BJ (cell line): Measurements from ENCODE around the gene TEX264. TPM values are rescaled to one million over a fixed set of nuclear protein-coding genes. Genes with fewer than 3 reads are reported as not detected.

Experiments
- CTCF ChIA-PET: fragments of 350-600 bp; formaldehyde crosslinking; extraction: SDS; loops from one replicate; lab custom pipeline; 2021; ENCODE audit warnings: antibody characterized with exemption, inconsistent platforms; lab: Yijun Ruan, JAX
- POLR2A ChIA-PET: fragments of 300-600 bp; sonication (Branson Sonifier 250); formaldehyde crosslinking; extraction: SDS; loops from one replicate; lab custom pipeline; 2021; ENCODE audit warnings: antibody characterized with exemption; lab: Charles Lee
- DNase-seq: peaks from one replicate; pipeline ENCODE4 v3.0.0-alpha.2; 2011; ENCODE audit warnings: low read depth
- H3K27me3 ChIP-seq: 2 replicates; pipeline ENCODE4 v1.6.0; 2011; ENCODE audit warnings: low read length; ENCODE audit not compliant: control insufficient read depth, insufficient read depth
- H3K36me3 ChIP-seq: 2 replicates; pipeline ENCODE4 v1.5.1; 2011; ENCODE audit warnings: low read length; ENCODE audit not compliant: control insufficient read depth, insufficient read depth
- H3K4me3 ChIP-seq: 2 replicates; pipeline ENCODE4 v1.5.1; 2011; ENCODE audit warnings: low read depth, mild to moderate bottlenecking, control low read depth, low read length
- polyA plus RNA-seq: library from polyadenylated mRNA; depleted of rRNA; stranded (reverse); fragments of >200 nt; gene quantifications from 2 replicates; pipeline ENCODE4 v1.2.3, GENCODE V29; 2011
- TF ChIP-seq, protein P1 (sequence below): IDR thresholded peaks from 2 replicates; pipeline ENCODE4 v1.5.1; 2011; ENCODE audit warnings: low read depth, mild to moderate bottlenecking, control low read depth, inconsistent platforms, low read length, moderate library complexity; ENCODE audit not compliant: insufficient read depth

Gene TEX264
- polyA plus RNA-seq, 1 experiment = 100.0 TPM

DNA sequence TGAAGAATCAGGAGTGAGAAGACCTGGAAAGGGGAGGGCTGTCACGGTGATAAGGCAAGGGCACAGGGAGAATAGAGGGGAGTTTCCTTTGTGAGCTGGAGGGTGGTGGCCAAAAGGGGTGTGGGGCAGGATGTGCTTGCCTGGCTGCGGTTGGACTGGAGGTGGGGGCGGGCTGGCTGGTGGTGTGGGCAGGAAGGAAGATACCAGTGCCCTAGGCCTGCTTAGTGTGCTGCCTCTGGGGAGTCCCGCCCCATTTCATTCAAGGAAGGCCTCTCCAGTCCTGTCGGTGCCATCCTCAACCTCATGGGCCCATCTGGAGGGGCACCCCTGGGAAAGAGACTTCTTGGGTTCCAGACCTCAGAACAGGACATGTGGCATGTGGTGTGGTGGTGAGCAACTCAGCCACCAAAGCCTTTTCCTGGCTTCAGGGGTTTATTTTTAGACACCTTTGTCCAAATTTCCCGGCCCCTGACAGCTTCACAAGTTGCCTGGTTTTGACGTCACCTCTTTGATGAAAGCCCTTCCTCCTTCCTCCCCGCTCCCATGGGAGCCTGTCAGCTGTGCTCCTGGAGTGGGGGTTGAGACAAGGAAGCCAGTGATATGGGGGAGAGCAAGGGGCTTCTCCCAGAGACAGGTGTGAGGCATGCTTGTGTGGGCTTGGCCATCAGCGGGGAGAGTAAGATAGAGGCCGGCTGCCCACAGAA is 15.6 kb downstream of the TEX264 start:
- no peak for DNase-seq
- no peak overlapping the region for H3K4me3 ChIP-seq
- no peaks in the 10 kb centered on the region for H3K27me3 ChIP-seq
- CTCF ChIA-PET = interaction anchor here (0.6 to 5.8 kb wide), 4 partner anchors 11 to 184 kb away, joined by 3 to 30 read pairs (median 3); partner anchors contain the start of gene TEX264
- POLR2A ChIA-PET = no interaction called here
- peaks cover 11% of the 10 kb centered on the region for H3K36me3 ChIP-seq
- TF ChIP-seq, protein P1, sequence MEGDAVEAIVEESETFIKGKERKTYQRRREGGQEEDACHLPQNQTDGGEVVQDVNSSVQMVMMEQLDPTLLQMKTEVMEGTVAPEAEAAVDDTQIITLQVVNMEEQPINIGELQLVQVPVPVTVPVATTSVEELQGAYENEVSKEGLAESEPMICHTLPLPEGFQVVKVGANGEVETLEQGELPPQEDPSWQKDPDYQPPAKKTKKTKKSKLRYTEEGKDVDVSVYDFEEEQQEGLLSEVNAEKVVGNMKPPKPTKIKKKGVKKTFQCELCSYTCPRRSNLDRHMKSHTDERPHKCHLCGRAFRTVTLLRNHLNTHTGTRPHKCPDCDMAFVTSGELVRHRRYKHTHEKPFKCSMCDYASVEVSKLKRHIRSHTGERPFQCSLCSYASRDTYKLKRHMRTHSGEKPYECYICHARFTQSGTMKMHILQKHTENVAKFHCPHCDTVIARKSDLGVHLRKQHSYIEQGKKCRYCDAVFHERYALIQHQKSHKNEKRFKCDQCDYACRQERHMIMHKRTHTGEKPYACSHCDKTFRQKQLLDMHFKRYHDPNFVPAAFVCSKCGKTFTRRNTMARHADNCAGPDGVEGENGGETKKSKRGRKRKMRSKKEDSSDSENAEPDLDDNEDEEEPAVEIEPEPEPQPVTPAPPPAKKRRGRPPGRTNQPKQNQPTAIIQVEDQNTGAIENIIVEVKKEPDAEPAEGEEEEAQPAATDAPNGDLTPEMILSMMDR = no peak

GRCh38 chr3:51687431-51688205 is 16.6 kb downstream of the TEX264 start:
- Histone ChIP-seq H3K4me3 (no peak overlapping the region), H3K27me3 (no peaks in the 10 kb centered on the region), H3K36me3 (peaks cover 14% of the 10 kb centered on the region)
- TF ChIP-seq, protein P1 = no peak
- no peak for DNase-seq
- ChIA-PET POLR2A (no interaction called here), CTCF (interaction anchor here (0.7 to 5.8 kb wide), 3 partner anchors 17 to 111 kb away, joined by 3 to 30 read pairs (median 3); partner anchors contain the start of gene TEX264)

- TF ChIP-seq, protein P1 = no peak
- Histone ChIP-seq H3K36me3 (peaks cover 15% of the 10 kb centered on the region), H3K4me3 (no peak overlapping the region), H3K27me3 (no peaks in the 10 kb centered on the region)
- ChIA-PET CTCF (interaction anchor here (5.8 kb wide), 1 partner anchor 17 kb away, joined by 30 read pairs; the partner anchor contains the start of gene TEX264), POLR2A (no interaction called here)
- DNase-seq = no peak
Measured at GRCh38 chr3:51688206-51688600, 17.2 kb downstream of the TEX264 start.

DNA sequence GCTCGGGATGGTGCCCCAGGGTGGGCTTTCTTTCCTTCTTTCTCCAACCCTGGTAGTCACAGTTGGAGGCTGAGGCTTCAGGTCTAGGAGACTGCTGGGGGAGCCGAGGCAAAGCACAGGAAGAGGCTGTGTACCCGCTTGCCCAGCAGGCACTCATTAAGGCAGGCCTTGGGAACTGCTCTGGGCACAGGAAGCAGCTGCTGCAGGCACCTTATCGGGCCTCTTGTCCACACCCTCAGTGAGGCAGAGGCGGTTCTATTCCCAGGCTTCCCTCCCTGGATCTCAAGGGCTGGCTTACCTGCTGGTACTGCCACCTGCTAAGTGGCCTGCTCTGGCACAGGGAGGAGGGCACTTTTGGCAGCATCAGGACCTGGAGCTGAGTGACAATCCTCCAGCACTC is 20.0 kb downstream of the TEX264 start:
- no peaks in the 10 kb centered on the region for H3K27me3 ChIP-seq
- DNase-seq = no peak
- TF ChIP-seq, protein P1 = no peak
- peaks cover 9% of the 10 kb centered on the region for H3K36me3 ChIP-seq
- POLR2A ChIA-PET = no interaction called here
- no peak overlapping the region for H3K4me3 ChIP-seq
- CTCF ChIA-PET = interaction anchor here (1.7 to 5.8 kb wide), 3 partner anchors 14 to 301 kb away, joined by 3 to 30 read pairs (median 8); partner anchors contain the start of gene TEX264

DNA sequence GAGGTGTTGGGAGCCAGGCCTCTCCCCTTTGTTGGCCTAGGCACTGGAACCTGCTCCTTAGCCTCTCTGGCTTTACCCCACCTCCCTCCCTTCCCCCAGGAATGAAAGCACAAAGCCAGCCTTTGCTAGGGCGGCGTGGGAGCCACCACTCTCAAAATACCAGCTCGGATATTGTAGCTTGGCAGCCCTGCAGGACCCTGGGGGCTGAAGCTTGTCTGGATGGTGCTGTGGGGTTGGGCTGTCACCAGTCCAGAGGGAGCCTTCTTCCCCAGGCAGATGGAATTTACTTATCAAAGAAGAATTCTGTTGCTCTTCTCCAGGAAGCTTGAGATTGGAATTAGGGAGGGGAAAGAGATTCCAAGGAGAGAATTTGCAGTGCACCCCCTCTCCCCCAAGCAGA is 20.9 kb downstream of the TEX264 start:
- TF ChIP-seq, protein P1 = no peak
- no peak overlapping the region for H3K4me3 ChIP-seq
- CTCF ChIA-PET = interaction anchor here (1.2 to 1.9 kb wide), 3 partner anchors 10 to 49 kb away, joined by 3 to 9 read pairs (median 3); no protein-coding TSS in a partner anchor
- no peaks in the 10 kb centered on the region for H3K27me3 ChIP-seq
- peaks cover 12% of the 10 kb centered on the region for H3K36me3 ChIP-seq
- POLR2A ChIA-PET = no interaction called here
- DNase-seq = no peak
